UCSD-AML1 (cell line): ENCODE data around the gene SCD.
A peak's percentile ranks its signal among the peaks of the same experiment; 100 is the strongest.
"Not testable (repeated sequence)": the region's sequence is repeated elsewhere in the genome, so short reads cannot be mapped to it uniquely, and the experiment has no call there.

Source experiments
- DNase-seq: peaks from one replicate; lab custom pipeline; 2025; ENCODE audit not compliant: unreplicated experiment; lab: John Stamatoyannopoulos, UW

The SCD gene

DNA sequence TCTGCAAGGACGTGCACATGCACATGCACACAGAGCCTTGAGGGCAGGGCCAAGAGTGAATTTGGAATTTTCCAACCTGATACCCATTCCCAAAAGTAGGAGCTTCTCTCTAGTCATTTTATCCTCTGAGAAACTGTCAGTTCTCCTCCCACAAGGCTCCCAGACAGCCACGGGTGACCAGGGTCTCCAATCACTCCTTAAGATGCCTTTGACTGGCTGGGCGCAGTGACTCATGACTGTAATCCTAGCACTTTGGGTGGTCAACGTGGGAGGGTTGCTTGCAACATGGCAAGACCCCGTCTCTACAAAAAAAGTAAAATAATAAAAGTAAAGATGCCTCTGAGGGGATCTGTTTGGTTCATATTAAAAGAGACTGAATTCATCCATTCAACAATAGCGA, 13.2 kb downstream of the SCD start:
- DNase-seq, result no peak

DNA sequence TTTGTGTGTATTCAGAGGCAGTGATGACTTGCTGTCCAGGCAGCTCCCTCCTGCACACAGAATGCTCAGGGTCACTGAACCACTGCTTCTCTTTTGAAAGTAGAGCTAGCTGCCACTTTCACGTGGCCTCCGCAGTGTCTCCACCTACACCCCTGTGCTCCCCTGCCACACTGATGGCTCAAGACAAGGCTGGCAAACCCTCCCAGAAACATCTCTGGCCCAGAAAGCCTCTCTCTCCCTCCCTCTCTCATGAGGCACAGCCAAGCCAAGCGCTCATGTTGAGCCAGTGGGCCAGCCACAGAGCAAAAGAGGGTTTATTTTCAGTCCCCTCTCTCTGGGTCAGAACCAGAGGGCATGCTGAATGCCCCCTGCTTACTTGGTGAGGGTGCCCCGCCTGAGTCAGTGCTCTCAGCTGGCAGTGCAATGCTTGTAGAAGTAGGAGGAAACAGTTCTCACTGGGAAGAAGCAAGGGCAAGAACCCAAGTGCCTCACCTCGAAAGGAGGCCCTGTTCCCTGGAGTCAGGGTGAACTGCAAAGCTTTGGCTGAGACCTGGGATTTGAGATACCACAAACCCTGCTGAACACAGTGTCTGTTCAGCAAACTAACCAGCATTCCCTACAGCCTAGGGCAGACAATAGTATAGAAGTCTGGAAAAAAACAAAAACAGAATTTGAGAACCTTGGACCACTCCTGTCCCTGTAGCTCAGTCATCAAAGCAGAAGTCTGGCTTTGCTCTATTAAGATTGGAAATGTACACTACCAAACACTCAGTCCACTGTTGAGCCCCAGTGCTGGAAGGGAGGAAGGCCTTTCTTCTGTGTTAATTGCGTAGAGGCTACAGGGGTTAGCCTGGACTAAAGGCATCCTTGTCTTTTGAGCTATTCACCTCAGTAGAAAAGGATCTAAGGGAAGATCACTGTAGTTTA, 15.8 kb downstream of the SCD start:
- DNase-seq, result no peak

DNA sequence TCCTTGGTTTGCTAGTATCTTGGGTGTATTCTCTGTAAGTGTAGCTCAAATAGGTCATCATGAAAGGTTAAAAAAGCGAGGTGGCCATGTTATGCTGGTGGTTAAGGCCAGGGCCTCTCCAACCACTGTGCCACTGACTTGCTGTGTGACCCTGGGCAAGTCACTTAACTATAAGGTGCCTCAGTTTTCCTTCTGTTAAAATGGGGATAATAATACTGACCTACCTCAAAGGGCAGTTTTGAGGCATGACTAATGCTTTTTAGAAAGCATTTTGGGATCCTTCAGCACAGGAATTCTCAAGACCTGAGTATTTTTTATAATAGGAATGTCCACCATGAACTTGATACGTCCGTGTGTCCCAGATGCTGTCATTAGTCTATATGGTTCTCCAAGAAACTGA, 17.1 kb downstream of the SCD start:
- DNase-seq, result no peak

DNA sequence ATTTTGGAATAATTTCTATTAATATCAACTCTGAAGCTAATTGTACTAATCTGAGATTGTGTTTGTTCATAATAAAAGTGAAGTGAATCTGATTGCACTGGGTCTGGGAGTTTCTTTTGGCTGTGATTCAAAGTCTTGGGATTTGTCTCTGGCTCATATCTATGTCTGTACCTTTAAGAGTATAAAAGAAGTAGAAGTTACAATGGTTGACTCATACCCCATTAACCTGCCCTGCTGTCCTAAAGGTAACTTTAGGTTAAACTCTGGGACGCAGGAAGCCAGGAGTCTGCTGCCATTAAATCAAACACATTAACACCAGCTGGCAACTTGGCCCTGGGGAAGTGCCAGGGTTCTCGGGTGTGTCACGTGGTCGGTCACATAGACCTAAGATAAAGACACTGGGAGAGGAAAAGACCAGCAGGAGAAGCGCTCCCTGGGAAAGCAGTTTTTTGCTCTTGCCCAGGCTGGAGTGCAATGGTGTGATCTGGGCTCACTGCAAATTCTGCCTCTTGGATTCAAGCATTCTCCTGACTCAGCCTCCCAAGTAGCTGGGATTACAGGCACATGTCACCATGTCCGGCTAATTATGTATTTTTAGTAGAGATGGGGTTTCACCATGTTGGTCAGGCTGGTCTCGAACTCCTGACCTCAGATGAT, 17.8 kb downstream of the SCD start:
- DNase-seq, result no peak

DNA sequence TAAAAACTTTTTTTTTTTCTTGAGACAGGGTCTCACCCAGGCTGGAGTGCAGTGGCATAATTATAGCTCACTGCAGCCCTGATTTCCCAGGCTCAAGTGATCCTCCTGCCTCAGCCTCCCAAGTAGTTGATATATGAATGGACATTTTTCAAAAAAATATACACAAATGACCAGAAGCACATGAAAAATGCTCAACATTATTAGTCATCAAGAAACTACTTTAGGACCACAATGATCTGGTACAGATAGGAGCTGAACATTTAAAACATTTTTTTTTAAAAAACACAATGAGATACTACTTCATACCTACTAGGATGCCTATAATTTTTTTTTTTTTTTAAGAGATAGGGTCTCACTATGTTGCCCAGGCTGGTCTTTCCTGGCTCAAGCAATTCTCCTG, 21.7 kb downstream of the SCD start:
- DNase-seq, result no peak

DNA sequence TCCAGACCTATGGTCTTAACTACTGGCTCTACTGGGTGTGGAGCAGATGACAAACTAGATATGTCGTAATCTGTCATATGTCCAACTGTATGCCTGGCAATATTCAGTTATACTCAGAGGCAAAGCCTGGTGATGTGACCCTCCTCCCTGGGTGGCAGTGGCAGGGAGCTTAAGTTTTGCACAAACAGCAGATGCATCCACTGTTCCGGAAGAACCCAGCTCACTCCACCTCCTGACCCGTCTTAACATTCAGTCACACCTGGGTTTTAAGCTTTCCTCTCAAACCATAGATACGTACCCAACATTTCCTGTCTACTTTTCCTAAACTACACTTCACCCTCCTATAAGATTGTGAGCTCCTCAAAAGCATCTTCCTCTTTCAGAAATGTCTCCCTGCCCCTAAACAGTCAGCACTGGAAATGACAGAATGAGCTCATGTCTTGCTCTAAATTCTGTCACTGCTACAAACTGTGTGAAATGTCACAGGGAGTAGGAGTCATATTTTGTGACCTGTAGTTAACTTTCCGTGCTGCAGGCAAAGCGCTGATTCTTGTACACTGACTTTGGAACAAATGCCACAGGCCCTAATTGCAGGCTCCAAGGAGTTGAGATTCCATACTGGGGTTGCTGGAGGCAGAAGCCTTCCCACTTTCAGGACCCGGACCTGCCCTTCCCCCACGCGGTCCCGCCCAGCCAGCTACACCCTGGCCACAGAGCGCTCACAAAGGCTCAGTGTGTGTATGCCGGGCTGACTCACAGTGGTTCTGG, 23.9 kb downstream of the SCD start:
- peak; percentile 55 for DNase-seq

DNA sequence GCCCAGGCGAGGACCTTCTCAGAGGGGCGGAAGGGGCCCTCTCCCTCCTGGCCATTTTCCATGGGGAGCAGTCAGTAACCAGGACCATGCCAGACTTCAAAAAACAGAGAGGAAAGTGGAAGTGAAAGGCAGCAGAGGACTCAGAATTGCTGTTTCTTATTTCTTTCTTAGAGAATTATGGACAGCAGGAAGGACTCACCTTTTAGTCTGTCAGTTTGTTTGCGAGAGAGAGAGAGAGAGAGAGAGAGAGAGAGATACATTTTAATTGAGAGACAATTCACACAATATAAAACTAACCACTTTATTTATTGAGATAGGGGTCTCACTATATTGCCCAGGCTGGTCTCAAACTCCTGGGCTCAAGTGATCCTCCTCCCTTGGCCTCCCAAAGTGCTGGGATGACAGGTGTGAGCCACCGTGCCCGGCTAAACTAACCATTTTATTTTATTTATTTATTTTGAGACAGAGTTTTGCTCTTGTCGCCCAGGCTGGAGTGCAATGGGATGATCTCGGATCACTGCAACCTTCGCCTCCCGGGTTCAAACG, 24.5 kb downstream of the SCD start:
- DNase-seq, result no peak

DNA sequence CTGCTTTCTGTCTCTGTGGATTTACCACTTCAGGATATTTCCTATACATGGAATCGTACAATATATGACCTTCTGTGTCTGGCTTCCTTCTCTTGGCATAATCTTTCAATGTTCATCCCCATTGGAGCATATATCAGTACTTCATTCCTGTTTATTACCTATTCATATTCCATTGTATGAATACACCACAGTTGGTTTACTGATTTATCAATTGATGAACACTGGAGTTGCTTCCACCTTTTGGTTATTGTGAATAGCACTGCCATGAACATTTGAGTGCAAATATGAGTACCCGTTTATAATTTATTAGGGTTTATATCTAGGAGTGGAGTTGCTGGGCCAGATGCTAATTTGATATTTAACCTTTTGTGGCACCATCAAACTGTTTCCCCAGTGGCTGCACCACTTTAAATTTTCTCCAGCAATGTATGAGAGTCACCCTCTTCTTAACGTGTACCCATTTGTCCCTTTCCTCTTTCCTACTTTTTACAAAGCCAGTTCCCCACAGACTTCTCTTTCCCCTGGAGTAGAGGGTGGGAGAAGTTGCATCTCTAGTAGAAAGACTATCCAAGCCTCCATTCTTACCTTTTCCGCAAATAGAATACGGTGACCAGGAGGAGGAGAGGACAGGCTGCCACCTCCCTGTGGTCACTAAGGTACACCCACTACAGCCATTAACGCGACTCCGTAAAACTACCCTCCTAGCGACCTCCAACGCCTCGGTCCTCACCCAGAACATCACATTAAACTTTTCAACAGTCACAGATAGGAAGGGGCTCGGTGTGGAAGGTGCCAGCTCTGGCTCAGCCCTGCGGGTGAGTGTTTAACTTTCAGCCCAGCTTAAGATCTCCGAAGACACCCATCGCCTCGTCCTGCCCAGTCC, 25.6 kb downstream of the SCD start:
- DNase-seq, result no peak

DNA sequence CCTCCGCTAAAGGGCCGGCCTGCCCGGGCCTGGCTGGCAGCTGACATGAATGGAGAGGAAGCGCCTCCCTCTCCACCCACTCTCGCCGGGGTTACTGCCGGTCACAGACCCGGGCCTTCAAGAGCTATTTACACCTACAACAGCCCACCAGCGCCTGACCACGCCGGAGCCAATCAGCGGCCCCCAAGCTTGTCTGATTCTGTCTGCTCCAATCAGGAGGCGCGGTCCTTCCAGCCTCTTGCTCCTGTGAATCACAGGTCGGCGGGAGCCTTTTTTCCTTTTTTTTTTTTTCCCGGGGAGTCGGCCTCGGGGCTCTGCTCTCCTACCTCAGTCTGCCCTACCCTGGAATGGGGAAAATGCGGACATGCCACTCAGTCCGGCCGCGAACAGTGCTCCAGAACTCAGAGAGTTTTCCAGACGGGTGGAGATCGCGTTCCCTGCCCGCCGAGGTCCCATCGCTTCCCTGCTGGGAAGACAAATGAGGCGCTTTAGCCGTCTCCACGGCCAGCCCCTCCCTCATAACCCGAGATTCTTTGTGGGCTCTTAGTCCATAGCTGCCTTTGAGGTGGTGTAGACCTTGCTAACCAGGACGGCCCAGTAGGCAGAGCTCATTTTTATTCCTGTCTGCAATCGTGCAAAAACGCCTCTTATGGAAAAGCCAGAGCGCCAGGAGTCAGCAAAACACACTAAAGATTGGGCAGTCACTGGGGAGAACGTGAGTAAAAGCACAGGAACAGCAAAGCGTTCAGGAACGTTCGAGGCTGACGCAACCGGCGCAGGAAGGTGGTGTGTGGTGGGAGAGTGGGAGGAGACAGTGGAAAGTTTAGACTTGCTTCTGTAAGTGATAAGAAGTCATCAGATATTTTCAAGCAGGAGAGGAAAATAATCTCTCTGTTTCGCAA, 26.5 kb downstream of the SCD start:
- peak; percentile 95 for DNase-seq

DNA sequence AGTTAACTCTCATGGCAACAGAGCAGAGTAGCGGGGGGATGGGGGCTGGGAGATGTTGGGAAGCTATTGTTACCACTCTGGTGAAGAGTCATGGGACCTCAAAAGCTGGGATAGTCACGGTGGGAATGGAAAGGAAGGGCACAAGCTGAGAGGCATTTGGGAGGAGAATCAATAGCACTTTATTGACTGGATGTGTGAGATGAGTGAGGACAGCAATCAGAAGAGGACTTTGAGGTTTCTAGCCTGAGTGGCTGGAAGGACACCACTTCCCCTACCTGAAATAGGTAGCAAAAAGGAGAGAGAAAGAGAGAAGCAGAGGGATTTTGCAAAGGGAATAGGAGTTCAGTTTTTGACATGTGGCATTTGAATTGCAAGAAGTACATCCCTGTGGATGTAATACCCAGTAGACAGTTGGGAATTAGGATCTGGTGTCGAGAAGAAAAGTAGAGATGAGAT, 27.2 kb downstream of the SCD start:
- no peak for DNase-seq

DNA sequence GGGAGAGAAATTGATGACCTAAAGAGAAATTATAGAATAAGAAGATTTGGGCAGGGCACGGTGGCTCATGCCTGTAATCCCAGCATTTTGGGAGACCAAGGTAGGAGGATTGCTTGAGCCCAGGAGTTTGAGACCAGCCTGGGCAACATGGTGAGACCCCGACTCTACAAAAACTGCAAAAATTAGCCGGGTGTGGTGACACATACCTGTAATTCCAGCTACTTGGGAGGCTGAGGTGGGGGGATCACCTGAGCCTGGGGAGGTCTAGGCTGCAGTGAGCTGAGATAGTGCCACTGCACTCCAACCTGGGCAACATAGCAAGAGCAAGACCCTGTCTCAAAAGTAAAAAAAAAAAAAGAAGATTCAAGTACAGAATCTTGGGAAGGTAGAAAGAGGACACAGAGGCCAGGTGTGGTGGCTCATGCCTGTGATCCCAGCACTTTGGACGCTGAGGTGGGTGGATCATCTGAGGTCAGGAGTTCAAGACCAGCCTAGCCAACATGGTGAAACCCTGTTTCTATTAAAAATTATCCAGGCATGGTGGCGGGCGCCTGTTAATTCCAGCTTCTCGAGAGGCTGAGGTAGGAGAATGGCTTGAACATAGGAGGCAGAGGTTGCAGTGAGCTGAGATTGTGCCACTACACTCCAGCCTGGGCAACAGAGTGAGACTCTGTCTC, 27.8 kb downstream of the SCD start:
- DNase-seq, result not testable (repeated sequence)

DNA sequence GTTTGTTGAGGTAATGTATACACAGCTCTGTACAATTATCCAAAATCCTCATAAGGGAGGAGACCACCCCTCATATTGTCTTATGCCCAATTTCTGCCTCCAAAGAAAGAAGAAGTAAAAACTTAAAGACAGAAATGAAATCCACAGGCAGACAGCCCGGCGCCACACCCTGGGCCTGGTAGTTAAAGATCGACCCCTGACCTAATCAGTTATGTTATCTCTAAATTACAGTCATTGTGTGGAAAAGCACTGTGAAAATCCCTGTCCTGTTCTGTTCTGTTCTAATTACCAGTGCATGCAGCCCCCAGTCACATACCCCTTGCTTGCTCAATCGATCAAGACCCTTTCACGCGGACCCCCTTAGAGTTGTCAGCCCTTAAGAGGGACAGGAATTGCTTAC, 29.6 kb downstream of the SCD start:
- not testable (repeated sequence) for DNase-seq

DNA sequence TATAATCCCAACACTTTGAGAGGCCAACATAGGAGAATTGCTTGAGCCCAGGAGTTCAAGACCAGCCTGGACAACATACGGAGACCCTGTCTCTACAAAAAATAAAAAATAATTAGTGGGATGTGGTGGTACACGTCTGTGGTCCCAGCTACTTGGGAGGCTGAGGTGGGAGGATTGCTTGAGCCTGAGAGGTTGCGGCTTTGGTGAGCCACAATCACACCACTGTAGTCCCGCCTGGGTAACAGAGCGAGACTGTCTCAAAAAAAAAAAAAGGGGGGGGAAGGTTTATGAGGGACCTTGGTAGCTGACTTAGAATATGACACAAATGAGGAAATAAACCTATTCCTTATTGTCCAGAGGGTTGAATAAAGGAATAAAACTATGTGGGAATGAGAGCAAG, 30.8 kb downstream of the SCD start:
- DNase-seq, result no peak

DNA sequence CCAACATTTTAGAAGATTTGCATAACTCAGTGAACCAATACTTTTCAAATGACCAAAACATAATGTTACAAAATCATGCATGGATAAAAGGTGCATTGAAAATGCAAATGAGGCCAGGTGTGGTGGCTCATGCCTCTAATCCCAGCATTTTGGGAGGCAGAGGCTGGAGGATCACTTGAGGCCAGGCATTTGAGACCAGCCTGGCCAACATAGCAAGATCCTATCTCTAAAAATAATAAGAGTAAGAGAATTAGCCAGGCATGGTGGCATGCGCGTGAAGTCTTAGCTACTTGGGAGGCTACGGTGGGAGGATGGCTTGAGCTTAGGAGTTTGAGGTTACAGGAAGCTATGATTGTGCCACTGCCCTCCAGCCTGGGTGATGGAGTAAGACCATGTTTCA, 33.4 kb downstream of the SCD start:
- no peak for DNase-seq

DNA sequence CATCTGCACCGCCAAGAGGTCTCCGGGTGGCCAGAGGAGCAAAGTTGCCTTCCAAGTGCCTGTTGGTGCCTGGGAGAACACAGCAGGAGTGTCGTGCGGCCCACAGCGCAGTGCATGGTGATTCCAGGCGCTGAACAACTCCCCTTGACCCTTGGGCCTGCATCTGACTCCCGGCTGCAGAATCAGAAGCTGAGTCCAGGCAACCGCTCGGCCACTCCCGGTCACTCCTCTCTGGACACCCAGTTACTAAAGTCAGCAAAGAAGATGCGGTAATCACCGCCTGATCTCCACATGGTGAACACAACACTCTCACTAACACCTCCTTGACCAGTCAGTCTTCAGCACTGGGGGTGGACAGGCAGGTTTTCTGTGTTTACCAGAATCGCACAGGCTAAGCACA, 35.5 kb downstream of the SCD start:
- DNase-seq, result no peak

DNA sequence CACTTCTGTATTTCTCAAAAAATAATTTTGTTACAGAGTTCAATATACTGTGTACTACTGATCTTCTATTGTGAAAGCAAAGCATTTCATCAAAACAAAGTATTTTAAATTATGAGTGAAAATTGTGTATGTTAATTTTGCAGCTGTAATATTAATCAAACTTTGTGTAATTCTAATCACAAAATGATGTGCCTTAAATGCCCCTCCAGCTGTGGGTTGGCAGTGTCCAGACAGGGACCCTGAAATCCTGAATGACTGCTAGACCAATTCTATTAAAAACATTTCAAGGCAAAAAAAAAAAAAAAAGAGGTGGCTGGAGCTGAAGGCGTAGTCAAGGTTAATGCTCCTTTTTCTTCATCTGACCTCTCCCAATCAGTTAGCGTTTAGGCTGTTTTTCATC, 36.2 kb downstream of the SCD start:
- DNase-seq, result no peak

DNA sequence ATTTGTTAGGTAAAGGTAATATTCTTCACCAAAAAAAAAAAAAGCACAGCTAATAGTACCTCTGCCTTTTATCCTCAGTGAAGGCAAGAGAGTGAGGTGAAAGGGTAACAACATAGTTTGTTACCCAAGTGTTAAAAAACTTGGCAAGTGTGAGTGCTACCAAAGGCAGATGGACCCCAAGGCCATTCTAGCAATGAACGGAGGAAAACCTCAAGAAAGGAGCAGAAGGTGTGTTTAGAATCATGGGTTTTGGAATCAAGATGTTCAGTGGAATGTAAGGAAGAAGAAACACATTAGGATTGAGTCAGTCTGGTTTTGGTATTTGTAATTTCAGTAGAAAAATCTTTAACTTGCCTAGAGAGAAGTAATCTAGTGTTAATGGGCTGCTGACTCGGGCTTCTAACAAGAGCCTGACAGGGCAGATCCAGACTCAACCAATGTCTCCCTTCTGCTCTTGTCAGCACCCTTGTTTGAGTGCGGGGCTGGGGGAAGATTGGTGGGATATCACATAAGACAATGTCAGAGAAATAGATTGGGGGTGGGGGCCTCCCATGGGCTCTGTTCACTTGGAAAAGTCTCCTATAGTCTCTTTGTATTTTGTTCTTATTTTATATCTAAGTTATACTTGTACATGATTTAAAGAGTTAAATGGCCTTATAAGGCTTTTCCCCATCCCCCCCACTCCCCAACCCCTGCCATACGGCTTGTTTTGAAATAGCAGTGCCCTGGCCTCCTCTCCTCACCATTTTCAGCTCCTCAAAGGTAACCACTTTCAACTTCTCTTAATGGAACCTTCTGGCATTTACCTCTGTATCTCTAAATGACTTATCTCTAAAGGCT, 44.4 kb downstream of the SCD start:
- DNase-seq, result no peak

DNA sequence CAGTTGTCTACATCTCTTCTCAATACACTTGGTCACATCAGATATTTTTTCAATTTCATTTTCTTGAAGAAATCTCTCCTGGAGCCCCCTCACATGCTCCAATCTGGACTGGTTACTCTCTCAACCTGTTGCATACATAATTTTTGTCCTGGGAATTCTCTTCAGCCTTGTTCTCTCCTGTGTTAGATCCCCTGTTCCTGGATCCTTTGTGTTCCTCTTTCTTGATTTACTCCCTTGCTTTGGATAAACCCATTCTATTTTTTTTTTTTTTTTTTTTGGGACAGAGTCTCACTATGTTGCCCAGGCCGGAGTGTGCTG, 45.6 kb downstream of the SCD start:
- no peak for DNase-seq
